H1 (cell line): Measurements from ENCODE around the gene APP. TPM values are rescaled to one million over a fixed set of nuclear protein-coding genes. Genes with fewer than 3 reads are reported as not detected.

Experiments
- ASH2L ChIP-seq: fragments of 200-600, 300-600 bp; sonication (generic); IDR thresholded peaks from one replicate; pipeline ENCODE4 v1.7.1; 2017; ENCODE audit warnings: low read length
- CHD1 ChIP-seq: IDR thresholded peaks from 2 replicates; pipeline ENCODE4 v1.6.1; 2012; ENCODE audit warnings: low read depth, low read length, improper control_type of control experiment
- CHD7 ChIP-seq: fragments of 300-600 bp; sonication (generic); IDR thresholded peaks from 2 replicates; pipeline ENCODE4 v1.7.1; 2012; ENCODE audit warnings: low read length, moderate library complexity, mild to moderate bottlenecking, inconsistent platforms; ENCODE audit not compliant: insufficient replicate concordance
- CREB1 ChIP-seq: IDR thresholded peaks from 2 replicates; pipeline ENCODE4 v1.6.1; 2012; ENCODE audit warnings: inconsistent platforms
- HDAC2 ChIP-seq, 2 experiments: fragments of 300-600 bp in 1 of 2; sonication (generic) in 1 of 2; IDR thresholded peaks; 2 replicates each; pipeline ENCODE4 v1.6.1; 2011 to 2012; ENCODE audit warnings: low read depth in 2 of 2, low read length in 2 of 2, mild to moderate bottlenecking in 2 of 2, moderate library complexity in 2 of 2, borderline replicate concordance in 1 of 2, inconsistent platforms in 1 of 2
- POLR2AphosphoS5 ChIP-seq: IDR thresholded peaks from 2 replicates; pipeline ENCODE4 v1.6.1; 2011; ENCODE audit warnings: low read depth, low read length
- RBBP5 ChIP-seq: IDR thresholded peaks from 2 replicates; pipeline ENCODE4 v1.7.1; 2012; ENCODE audit warnings: low read depth, mild to moderate bottlenecking, inconsistent platforms, low read length, moderate library complexity, borderline replicate concordance
- SIN3A ChIP-seq, 2 experiments: IDR thresholded peaks in 1 of 2; conservative IDR thresholded peaks in 1 of 2; 2 replicates each; pipeline ENCODE4 v1.6.1; 2011 to 2012; ENCODE audit warnings: low read length in 2 of 2, improper control_type of control experiment in 1 of 2, low read depth in 1 of 2, mild to moderate bottlenecking in 1 of 2
- SIRT6 ChIP-seq: IDR thresholded peaks from one replicate; pipeline ENCODE4 v1.7.1; 2012; ENCODE audit warnings: low read length, inconsistent platforms
- TAF7 ChIP-seq: optimal IDR thresholded peaks from 2 replicates; pipeline ENCODE3; 2011; ENCODE audit warnings: low read depth, mild to moderate bottlenecking, inconsistent platforms, low read length, moderate library complexity, borderline replicate concordance
- polyA plus RNA-seq, 7 experiments: library from polyadenylated mRNA; depleted of rRNA in 3 of 7; stranded (reverse) in 5 of 7; unstranded in 2 of 7; fragments of >200 nt in 5 of 7; fragments of 200-250 nt in 2 of 7; gene quantifications; 1 replicate in 5 of 7; 2 replicates in 1 of 7; 4 replicates in 1 of 7; pipeline versions ENCODE4 v1.2.1 to v1.2.3, GENCODE V29; 2011 to 2013; ENCODE audit warnings: missing spikeins in 2 of 7, mixed read lengths in 2 of 7
- total RNA-seq: library from RNA; stranded (reverse); fragmentation: NEBNext Ultra II Directional; extraction: Animal tissue kit (Norgen Biotek cat#: 25700); gene quantifications from 2 replicates; pipeline ENCODE4 v1.2.1, GENCODE V29; 2021

Gene APP
- total and polyA plus RNA-seq, 2 of the 8 experiments (the other 6 are each of a cell fraction or from before 2014, with no cell fraction given), result 375 to 551 TPM

DNA sequence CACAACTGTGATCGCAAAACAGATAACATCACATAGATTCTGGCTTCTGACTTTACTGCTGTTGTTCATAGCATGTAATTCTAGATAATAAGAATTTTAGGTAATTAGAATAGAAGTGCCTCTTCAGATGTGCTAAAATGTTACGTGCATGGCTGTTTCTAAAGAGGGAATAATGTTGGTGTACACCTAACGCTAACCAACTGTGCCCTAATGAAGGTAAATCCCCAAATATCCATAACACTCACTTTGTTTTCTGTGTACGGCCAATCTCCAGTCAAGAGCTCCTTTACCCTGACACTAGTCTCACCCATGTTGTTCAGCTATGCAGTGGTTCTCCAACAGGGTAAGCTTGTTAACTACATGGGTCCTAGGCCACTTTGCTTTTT is 44.4 kb downstream of the APP start (continued):
- no peak for TF ChIP-seq CHD7
- no peak for TF ChIP-seq SIN3A (conservative IDR thresholded peaks at IDR 0.05 in 1 of 2, IDR thresholded peaks at IDR 0.05 in 1 of 2; ENCODE audit: low read depth in 1 of 2, low read length in 2 of 2)
- no peak for TF ChIP-seq POLR2AphosphoS5
- no peak for TF ChIP-seq HDAC2 (IDR thresholded peaks at IDR 0.05; ENCODE audit: borderline replicate concordance in 1 of 2, low read depth in 2 of 2, low read length in 2 of 2)
- no peak for TF ChIP-seq CREB1
- no peak for TF ChIP-seq RBBP5
- no peak for TF ChIP-seq SIRT6
- TF ChIP-seq TAF7, result no peak
- no peak for TF ChIP-seq CHD1
- TF ChIP-seq ASH2L, result no peak
